Stomach (tissue), 9 donors: Measurements from ENCODE around the gene NCOR1. TPM values are rescaled to one million over a fixed set of nuclear protein-coding genes. Genes with fewer than 3 reads are reported as not detected.

Source experiments
- DNase-seq, 2 donors: peaks; one replicate each; pipeline versions ENCODE4 v3.0.0 to v3.0.0-alpha.2; 2013 to 2019
- H3K27ac ChIP-seq, 5 donors: fragments of 200-600 bp in 4 of 5; sonication (generic) in 4 of 5; one replicate each; pipeline ENCODE4 v1.5.1; 2013 to 2019; ENCODE audit warnings: mild to moderate bottlenecking in 1 of 5, moderate library complexity in 1 of 5
- H3K27me3 ChIP-seq, 3 donors: fragments of 200-600 bp; sonication (generic); one replicate each; pipeline ENCODE4 v1.5.1; 2017 to 2019; ENCODE audit warnings: mixed run types in 1 of 3
- H3K36me3 ChIP-seq, 4 donors: fragments of 200-600 bp; sonication (generic); 1 replicate in 3 of 4; 2 replicates in 1 of 4; pipeline ENCODE4 v1.5.1; 2016 to 2019
- H3K4me1 ChIP-seq, 4 donors: fragments of 200-600 bp; sonication (generic); one replicate each; pipeline ENCODE4 v1.5.1; 2016 to 2019
- H3K4me3 ChIP-seq, 4 donors: fragments of 200-600 bp; sonication (generic) in 3 of 4; one replicate each; pipeline ENCODE4 v1.5.1; 2016 to 2019; ENCODE audit warnings: mild to moderate bottlenecking in 1 of 4
- H3K9me3 ChIP-seq, 4 donors: fragments of 200-600 bp; sonication (generic); one replicate each; pipeline ENCODE4 v1.5.1; 2016 to 2019
- CTCF ChIP-seq, 7 experiments: fragments of 450-650 bp in 4 of 7; fragments of 200-600 bp in 3 of 7; sonication (generic) in 3 of 7; IDR thresholded peaks; one replicate each; pipeline ENCODE4 v1.5.1; 2016 to 2019; ENCODE audit warnings: antibody characterized with exemption in 7 of 7, control low read depth in 2 of 7, mild to moderate bottlenecking in 1 of 7
- EP300 ChIP-seq: sonication (generic); formaldehyde crosslinking; IDR thresholded peaks from one replicate; pipeline ENCODE4 v1.6.1; 2017; ENCODE audit warnings: antibody characterized with exemption
- POLR2A ChIP-seq, 4 donors: fragments of 450-650 bp; IDR thresholded peaks; one replicate each; pipeline ENCODE4 v1.6.1; 2016; ENCODE audit warnings: antibody characterized with exemption in 4 of 4, control low read depth in 2 of 4, mild to moderate bottlenecking in 1 of 4, moderate library complexity in 1 of 4
- POLR2AphosphoS5 ChIP-seq, 3 donors: sonication (generic); formaldehyde crosslinking; IDR thresholded peaks; one replicate each; pipeline ENCODE4 v1.6.1; 2016; ENCODE audit warnings: antibody characterized with exemption in 3 of 3
- WGBS, 5 donors: extraction: QIAGEN DNeasy Blood & Tissue Kit in 3 of 5; methylation state at CpG; one replicate each; pipeline versions ENCODE4 v1.1.5 to v1.1.7; 2013 to 2018; 5-methylcytosine and 5-hydroxymethylcytosine counted together
- intact Hi-C: fragments of 100-400 bp; cut with DNase I; formaldehyde crosslinking; loops from one replicate; pipeline ENCODE4 v1.15.1; 2023; ENCODE audit warnings: low total_unique reads
- polyA plus RNA-seq, 3 donors: library from polyadenylated mRNA; stranded (reverse); fragments of 200-250 nt; gene quantifications; one replicate each; pipeline ENCODE4 v1.2.3, GENCODE V29; 2013
- total RNA-seq, 5 donors: library from RNA; depleted of rRNA; stranded (reverse); fragments of >200 nt; gene quantifications; one replicate each; pipeline versions ENCODE4 v1.1.0 to v1.2.3, GENCODE V29; 2014 to 2016
- donor health status: healthy with polysubstance abuse.
- donor health status: Bipolar disorder and iron deficiency.
- donor health status: healthy.

NCOR1 gene
- total and polyA plus RNA-seq, 8 donors = 28.7 to 444 (median 255) TPM

GRCh38 chr17:16141685-16142084, 73.6 kb downstream of the NCOR1 start:
- peak overlapping the region in 4 of 5 donors; percentile 28 to 76 (median 57) for H3K27ac ChIP-seq
- DNase-seq = no peak

GRCh38 chr17:16140854-16141253, 74.5 kb downstream of the NCOR1 start:
- peaks cover 0 to 23% (median 15%) of the 10 kb centered on the region in 4 donors for H3K4me1 ChIP-seq
- no peak for DNase-seq
- peaks cover 46 to 92% (median 85%) of the 10 kb centered on the region in 4 donors for H3K36me3 ChIP-seq
- no peaks in the 10 kb centered on the region for H3K9me3 ChIP-seq
- TF ChIP-seq CTCF (IDR thresholded peaks at IDR 0.05) (no peak), POLR2AphosphoS5 (IDR thresholded peaks at IDR 0.05) (no peak), POLR2A (IDR thresholded peaks at IDR 0.05) (no peak), EP300 (no peak)
- H3K27ac ChIP-seq = peak overlapping the region in 4 of 5 donors; percentile 28 to 83 (median 42)
- intact Hi-C loops = no loop called here
- 50 to 88% (median 78%) methylated on average over 2 of the region's 2 CpGs for WGBS, 5 donors
- H3K27me3 ChIP-seq = no peaks in the 10 kb centered on the region
- no peak overlapping the region for H3K4me3 ChIP-seq

More at GRCh38 chr17:16141685-16142084, 73.6 kb downstream of the NCOR1 start:
- H3K4me3 ChIP-seq = no peak overlapping the region
- intact Hi-C loops = no loop called here
- H3K27me3 ChIP-seq = no peaks in the 10 kb centered on the region
- peaks cover 0 to 23% (median 15%) of the 10 kb centered on the region in 4 donors for H3K4me1 ChIP-seq
- no peaks in the 10 kb centered on the region for H3K9me3 ChIP-seq
- TF ChIP-seq POLR2AphosphoS5 (IDR thresholded peaks at IDR 0.05) (no peak), CTCF (IDR thresholded peaks at IDR 0.05) (no peak), EP300 (no peak), POLR2A (IDR thresholded peaks at IDR 0.05) (no peak)
- H3K36me3 ChIP-seq = peaks cover 40 to 92% (median 84%) of the 10 kb centered on the region in 4 donors

GRCh38 chr17:16135461-16135860, 79.9 kb downstream of the NCOR1 start:
- Histone ChIP-seq H3K36me3 (peaks cover 30 to 90% (median 77%) of the 10 kb centered on the region in 4 donors), H3K9me3 (no peaks in the 10 kb centered on the region), H3K27me3 (no peaks in the 10 kb centered on the region), H3K4me3 (no peak overlapping the region), H3K27ac (no peak overlapping the region), H3K4me1 (peaks cover 0 to 15% (median 2%) of the 10 kb centered on the region in 4 donors)
- 92 to 96% (median 94%) methylated on average over 5 of the region's 5 CpGs for whole genome bisulfite sequencing, 5 donors
- intact Hi-C loops = no loop called here
- TF ChIP-seq POLR2AphosphoS5 (IDR thresholded peaks at IDR 0.05) (no peak), CTCF (IDR thresholded peaks at IDR 0.05) (no peak), POLR2A (IDR thresholded peaks at IDR 0.05) (no peak), EP300 (no peak)
- DNase-seq = no peak

- Histone ChIP-seq H3K27me3 (no peaks in the 10 kb centered on the region), H3K9me3 (no peaks in the 10 kb centered on the region), H3K36me3 (peaks cover 23 to 85% (median 71%) of the 10 kb centered on the region in 4 donors), H3K4me3 (no peak overlapping the region), H3K4me1 (peaks cover 0 to 16% (median 8%) of the 10 kb centered on the region in 4 donors), H3K27ac (peak overlapping the region in 1 of 5 donors; percentile 16)
- TF ChIP-seq POLR2A (IDR thresholded peaks at IDR 0.05) = no peak
- TF ChIP-seq CTCF (IDR thresholded peaks at IDR 0.05) = no peak
- no peak for DNase-seq
- WGBS, 5 donors = 50 to 68% (median 54%) methylated on average over 3 of the region's 3 CpGs
- intact Hi-C loops = no loop called here
Observed at GRCh38 chr17:16131593-16131992, 83.7 kb downstream of the NCOR1 start.
